ENCODE results near the gene PTGFRN. TPM values are rescaled to one million over a fixed set of nuclear protein-coding genes. Genes with fewer than 3 reads are reported as not detected.
"Not testable (repeated sequence)": the region's sequence is repeated elsewhere in the genome, so short reads cannot be mapped to it uniquely, and the experiment has no call there.

PTGFRN gene
- 57.7 and 80.0 TPM in 2 replicates for total RNA-seq (ENCODE audit: low replicate concordance)
- long read RNA-seq, partial matches to known transcripts = 2 of 18 reads
- long read RNA-seq, other reads (novel, unspliced or antisense) = 16 of 18 reads

- Mint-ChIP-seq H3K27me3 (no peaks in the 10 kb centered on the region), H3K36me3 (no peaks in the 10 kb centered on the region), H3K9me3 (no peaks in the 10 kb centered on the region), H3K4me3 (peak within 1 kb of the TSS; percentile 93), H3K27ac (peak within 1 kb of the TSS; percentile 90), H3K4me1 (ENCODE audit: unreplicated experiment) (peaks cover 11% of the 10 kb centered on the region)
- TF ChIP-seq CTCF (conservative IDR thresholded peaks at IDR 0.05) = no peak
- peak; percentile 89 for DNase-seq (ENCODE audit: extremely low spot score, unreplicated experiment)
Measured at GRCh38 chr1:116909512-116910378, at the start of gene PTGFRN. Gene PTGFRN, plus strand, starts transcription at chr1:116909916. Its CDS starts 288 bp downstream, at chr1:116910204.

- not testable (repeated sequence) for H3K36me3 Mint-ChIP-seq; H3K4me3 Mint-ChIP-seq; DNase-seq (ENCODE audit: extremely low spot score, unreplicated experiment); H3K27ac Mint-ChIP-seq; H3K9me3 Mint-ChIP-seq; H3K27me3 Mint-ChIP-seq
- peaks cover 28% of the 10 kb centered on the region for H3K4me1 Mint-ChIP-seq (ENCODE audit: unreplicated experiment)
Measured at GRCh38 chr1:116860167-116860566, 49.5 kb upstream of the PTGFRN start.

- Mint-ChIP-seq H3K9me3 (no peaks in the 10 kb centered on the region), H3K36me3 (no peaks in the 10 kb centered on the region), H3K27me3 (no peaks in the 10 kb centered on the region), H3K4me3 (no peak overlapping the region), H3K27ac (no peak overlapping the region), H3K4me1 (ENCODE audit: unreplicated experiment) (peaks cover 18% of the 10 kb centered on the region)
- no peak for TF ChIP-seq CTCF (conservative IDR thresholded peaks at IDR 0.05)
- no peak for DNase-seq (ENCODE audit: extremely low spot score, unreplicated experiment)
Measured at GRCh38 chr1:116861137-116861536, 48.6 kb upstream of the PTGFRN start.

GRCh38 chr1:116863031-116863430 lies 46.7 kb upstream of the PTGFRN start:
- not testable (repeated sequence) for H3K27ac Mint-ChIP-seq

DNA sequence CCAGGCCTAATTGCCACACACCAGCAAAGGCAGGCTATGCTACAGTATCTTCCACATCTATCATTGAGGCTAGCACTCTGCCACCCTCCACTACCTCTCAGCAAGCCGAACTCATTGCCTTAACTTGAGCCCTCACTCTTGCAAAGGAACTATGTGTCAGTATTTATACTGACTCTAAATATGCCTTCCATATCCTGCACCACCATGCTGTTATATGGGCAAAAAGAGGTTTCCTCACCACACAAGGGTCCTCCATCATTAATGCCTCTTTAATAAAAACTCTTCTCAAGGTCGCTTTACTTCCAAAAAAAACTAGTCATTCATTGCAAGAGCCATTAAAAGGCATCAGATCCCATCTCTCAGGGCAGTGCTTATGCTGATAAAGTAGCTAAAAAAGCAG lies 43.2 kb upstream of the PTGFRN start:
- not testable (repeated sequence) for DNase-seq (ENCODE audit: extremely low spot score, unreplicated experiment); H3K27me3 Mint-ChIP-seq; H3K9me3 Mint-ChIP-seq; H3K4me1 Mint-ChIP-seq (ENCODE audit: unreplicated experiment); H3K27ac Mint-ChIP-seq; H3K36me3 Mint-ChIP-seq; H3K4me3 Mint-ChIP-seq

More at GRCh38 chr1:116863031-116863430, 46.7 kb upstream of the PTGFRN start:
- H3K27me3 Mint-ChIP-seq; H3K9me3 Mint-ChIP-seq; H3K36me3 Mint-ChIP-seq; H3K4me3 Mint-ChIP-seq; DNase-seq (ENCODE audit: extremely low spot score, unreplicated experiment): not testable (repeated sequence)
- peaks cover 13% of the 10 kb centered on the region for H3K4me1 Mint-ChIP-seq (ENCODE audit: unreplicated experiment)

GRCh38 chr1:116868385-116868784 lies 41.3 kb upstream of the PTGFRN start:
- DNase-seq (ENCODE audit: extremely low spot score, unreplicated experiment) = no peak
- no peak overlapping the region for H3K27ac Mint-ChIP-seq
- H3K4me1 Mint-ChIP-seq (ENCODE audit: unreplicated experiment) = no peaks in the 10 kb centered on the region
- peaks cover 5% of the 10 kb centered on the region for H3K36me3 Mint-ChIP-seq
- H3K27me3 Mint-ChIP-seq = no peaks in the 10 kb centered on the region
- no peak for TF ChIP-seq CTCF (conservative IDR thresholded peaks at IDR 0.05)
- no peak overlapping the region for H3K4me3 Mint-ChIP-seq
- H3K9me3 Mint-ChIP-seq = peaks cover 4% of the 10 kb centered on the region

DNA sequence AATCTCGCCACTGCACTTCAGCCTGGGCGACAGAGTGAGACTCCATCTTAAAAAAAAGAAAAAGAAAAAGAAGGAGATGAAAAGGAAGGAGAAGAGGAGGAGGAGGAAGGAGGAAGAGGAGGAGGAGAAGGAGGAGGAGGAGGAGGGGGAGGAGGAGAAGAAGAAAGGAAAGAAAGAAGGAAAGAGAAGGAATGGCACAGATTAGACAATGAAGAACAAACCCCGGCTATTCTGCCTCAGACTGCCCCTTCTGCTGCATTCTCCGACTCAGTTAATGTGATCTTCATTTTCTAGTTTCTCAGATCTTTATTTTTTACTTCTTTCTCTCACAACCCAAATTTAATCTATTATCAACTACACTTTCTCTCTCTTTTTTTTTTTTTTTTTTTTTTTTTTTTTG lies 40.1 kb upstream of the PTGFRN start:
- H3K27me3 Mint-ChIP-seq = no peaks in the 10 kb centered on the region
- TF ChIP-seq CTCF (conservative IDR thresholded peaks at IDR 0.05) = no peak
- no peak overlapping the region for H3K27ac Mint-ChIP-seq

More for the DNA sequence above, 40.1 kb upstream of the PTGFRN start:
- H3K4me1 Mint-ChIP-seq (ENCODE audit: unreplicated experiment) = peaks cover 9% of the 10 kb centered on the region
- peaks cover 4% of the 10 kb centered on the region for H3K9me3 Mint-ChIP-seq
- no peak for DNase-seq (ENCODE audit: extremely low spot score, unreplicated experiment)
- peaks cover 5% of the 10 kb centered on the region for H3K36me3 Mint-ChIP-seq
- no peak overlapping the region for H3K4me3 Mint-ChIP-seq
